SK-MEL-5 (cell line): ENCODE measurements around the gene FOXK1. TPM values are rescaled to one million over a fixed set of nuclear protein-coding genes. Genes with fewer than 3 reads are reported as not detected.
A peak's percentile ranks its signal among the peaks of the same experiment; 100 is the strongest.
"Not testable (repeated sequence)": the region's sequence is repeated elsewhere in the genome, so short reads cannot be mapped to it uniquely, and the experiment has no call there.

Experiments
- DNase-seq: peaks from one replicate; pipeline ENCODE4 v3.0.0-alpha.2; 2016; ENCODE audit warnings: low read depth, low spot score
- in situ Hi-C: cut with HindIII; loops from 2 replicates; pipeline ENCODE4 v1.10.0; 2016; ENCODE audit warnings: low sequenced_read_pairs, high pct_unique_total_duplicates, low pct_unique_long_range_greater_than_20kb
- total RNA-seq: library from RNA; depleted of rRNA; stranded (reverse); fragments of >200 nt; shearing (Covaris generic); gene quantifications from 2 replicates; pipeline ENCODE4 v1.2.3, GENCODE V29; 2014

FOXK1 gene
- total RNA-seq, 1 experiment from 2014 or later = 14.5 TPM

GRCh38 chr7:4797858-4798705 lies 116.0 kb downstream of the FOXK1 start:
- in situ Hi-C loops = no loop called here
- DNase-seq = peak; percentile 70

- in situ Hi-C loops = no loop called here
Observed at GRCh38 chr7:4798706-4799235, 116.7 kb downstream of the FOXK1 start.

DNA sequence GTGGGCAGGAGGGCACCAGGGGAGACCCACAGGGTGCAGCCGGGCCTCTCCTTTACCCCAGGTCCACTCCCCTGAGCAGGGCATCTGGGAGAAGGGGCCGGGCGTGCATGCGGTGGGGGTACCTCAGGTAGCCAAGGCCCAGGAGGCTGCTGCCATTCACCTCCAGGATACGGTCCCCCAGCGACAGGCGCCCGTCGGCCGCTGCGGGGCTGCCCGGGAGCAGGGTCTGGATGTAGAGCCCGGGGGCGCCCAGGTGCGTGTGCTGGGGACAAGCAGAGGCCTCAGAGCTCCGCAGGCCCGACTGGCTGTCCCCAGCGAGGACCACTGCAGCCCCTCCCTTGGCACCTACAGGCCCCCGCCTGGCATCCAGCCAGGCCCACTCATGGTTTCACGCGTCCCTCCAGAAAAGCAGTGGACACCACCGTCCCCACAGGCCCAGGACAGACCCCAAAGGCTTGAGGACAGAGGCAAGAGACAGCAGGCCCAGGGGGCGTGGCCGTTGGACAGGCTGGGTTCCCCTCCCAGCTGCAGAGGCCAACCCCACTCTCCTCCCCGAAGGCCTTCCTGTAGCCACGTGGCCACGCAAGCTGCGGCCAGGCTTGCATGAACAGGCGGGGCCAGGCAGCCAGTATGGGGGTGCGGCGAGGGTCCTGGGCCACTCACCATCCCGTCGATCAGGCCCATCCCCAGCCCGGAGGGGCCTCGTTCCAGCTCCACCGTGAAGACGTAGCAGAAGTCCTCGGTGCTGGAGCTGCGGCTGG lies 117.6 kb downstream of the FOXK1 start:
- in situ Hi-C loops = no loop called here

More at GRCh38 chr7:4798706-4799235, 116.7 kb downstream of the FOXK1 start:
- DNase-seq = no peak

GRCh38 chr7:4800487-4800886 lies 118.4 kb downstream of the FOXK1 start:
- DNase-seq = no peak
- in situ Hi-C loops = no loop called here

More for the DNA sequence above, 117.6 kb downstream of the FOXK1 start:
- DNase-seq = no peak

GRCh38 chr7:4800926-4801838 lies 119.1 kb downstream of the FOXK1 start:
- in situ Hi-C loops = no loop called here

DNA sequence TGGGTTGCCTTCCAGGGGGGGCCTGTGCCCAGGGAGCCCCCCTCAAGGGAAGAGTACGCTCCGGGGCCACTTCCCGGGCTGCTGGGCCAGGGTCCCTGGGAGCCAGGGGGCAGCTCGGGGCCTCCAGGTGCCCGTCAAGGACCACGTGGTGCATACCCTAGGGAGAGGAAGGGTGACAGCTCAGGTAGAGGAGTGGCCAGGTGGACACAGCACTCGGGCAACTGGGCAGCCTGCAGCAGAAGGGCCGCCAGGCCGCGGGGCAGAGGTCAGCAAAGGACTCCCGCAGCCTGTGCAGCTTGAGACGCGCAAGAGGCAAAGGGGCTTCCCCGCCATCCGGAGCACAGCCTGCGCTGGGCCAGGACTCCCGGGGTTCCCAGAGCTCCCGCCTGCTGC lies 119.7 kb downstream of the FOXK1 start:
- in situ Hi-C loops = no loop called here
- no peak for DNase-seq

More at GRCh38 chr7:4800926-4801838, 119.1 kb downstream of the FOXK1 start:
- no peak for DNase-seq

GRCh38 chr7:4802577-4802976 lies 120.5 kb downstream of the FOXK1 start:
- DNase-seq, in situ Hi-C loops: not testable (repeated sequence)

DNA sequence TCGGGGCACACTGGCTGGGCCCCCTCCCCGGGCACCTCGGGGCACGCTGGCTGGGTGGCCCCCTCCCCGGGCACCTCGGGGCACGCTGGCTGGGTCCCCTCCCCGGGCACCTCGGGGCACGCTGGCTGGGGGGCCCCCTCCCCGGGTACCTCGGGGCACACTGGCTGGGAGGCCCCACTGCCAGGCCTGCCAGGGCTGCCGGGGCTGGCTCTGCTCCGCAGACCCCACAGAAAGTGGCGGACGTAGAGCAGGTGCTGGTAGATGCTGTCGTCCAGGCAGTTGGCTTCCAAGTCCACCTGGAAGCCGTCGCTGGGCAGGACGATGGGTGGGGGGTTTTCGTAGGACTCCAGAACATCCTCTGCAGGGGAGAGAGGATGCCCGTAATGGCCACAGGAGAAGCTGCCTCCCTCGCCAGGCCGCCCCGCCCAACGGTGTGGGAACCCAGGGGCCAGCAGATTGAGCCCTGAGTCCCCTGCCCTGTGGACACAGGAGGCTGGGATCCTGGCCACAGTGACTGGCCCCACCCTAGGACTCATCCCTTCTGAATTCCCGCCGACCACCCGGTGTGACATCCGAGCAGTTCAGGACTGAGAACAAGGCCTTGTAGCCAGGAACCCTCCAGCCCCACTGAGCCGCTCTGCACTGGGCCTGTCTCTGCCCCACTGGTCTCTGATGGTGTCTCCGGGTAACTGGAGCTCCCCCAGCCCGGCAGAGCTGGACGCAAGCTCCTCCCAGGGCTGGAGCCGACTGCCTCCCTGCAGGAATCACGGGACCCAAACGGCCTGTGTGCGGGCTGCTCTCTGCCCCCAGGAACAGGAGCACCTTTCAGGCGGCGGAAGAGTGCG lies 121.5 kb downstream of the FOXK1 start:
- DNase-seq = peak; percentile 91
- in situ Hi-C loops = no loop called here

DNA sequence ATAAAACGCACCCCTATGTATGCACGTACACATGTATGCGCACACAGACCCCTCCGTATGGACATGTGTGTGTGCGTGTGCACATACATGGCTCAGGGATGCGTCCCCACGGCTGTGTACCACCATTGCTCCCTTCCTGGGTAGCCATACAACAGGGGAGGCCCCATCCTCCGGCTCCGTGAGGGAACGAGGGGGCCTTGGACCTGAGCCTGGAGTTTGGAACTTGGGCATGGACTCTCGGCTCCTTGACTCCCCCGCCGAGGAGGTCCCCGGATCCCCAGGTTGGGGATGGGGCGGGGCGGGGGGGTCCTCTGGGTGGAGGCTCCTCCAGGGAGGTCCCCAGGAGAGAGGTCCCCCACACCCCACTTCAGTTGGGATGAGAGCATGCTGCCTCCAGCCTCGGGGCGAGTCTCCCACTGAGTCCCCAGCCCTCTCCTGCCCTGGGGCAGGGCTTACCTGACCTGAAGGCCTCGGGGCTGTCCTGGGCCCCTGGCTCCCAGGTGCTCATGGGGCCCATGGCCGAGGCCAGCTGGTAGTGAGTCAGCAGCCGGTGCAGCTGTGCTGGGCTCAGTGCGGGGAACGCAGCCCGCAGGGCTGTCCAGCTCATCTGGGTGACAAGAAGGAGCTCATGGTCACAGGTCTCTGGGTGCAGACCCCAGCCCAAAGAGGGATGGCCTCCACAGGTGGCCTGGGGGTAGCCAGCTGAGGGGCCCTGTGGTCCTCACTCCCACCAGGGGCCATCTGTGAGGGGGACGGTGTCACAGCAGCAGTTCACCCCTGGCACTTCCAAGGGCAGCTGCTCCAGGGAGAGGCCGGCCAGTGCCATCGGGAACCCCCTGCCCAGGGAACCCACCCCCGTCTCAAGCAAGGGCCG lies 123.3 kb downstream of the FOXK1 start:
- in situ Hi-C loops = no loop called here

DNA sequence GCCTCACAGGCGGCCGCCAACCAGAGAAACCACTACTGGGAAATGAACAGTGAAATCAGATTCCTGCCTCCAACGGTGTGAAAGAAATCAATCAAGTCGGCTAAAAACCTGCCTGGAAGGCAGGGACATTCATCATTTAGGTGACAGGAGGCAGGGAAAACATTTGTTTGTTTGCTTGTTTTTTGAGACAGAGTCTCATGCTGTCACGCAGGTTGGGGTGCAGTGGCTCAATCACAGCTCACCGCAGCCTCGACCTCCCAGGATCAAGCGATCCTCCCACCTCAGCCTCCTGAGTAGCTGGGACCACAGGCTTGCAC lies 123.8 kb downstream of the FOXK1 start:
- DNase-seq = no peak
- in situ Hi-C loops = no loop called here

More for the DNA sequence above, 123.3 kb downstream of the FOXK1 start:
- no peak for DNase-seq

- no peak for DNase-seq
- in situ Hi-C loops = no loop called here
Observed at GRCh38 chr7:4806983-4807597, 125.0 kb downstream of the FOXK1 start.

- DNase-seq = no peak
- in situ Hi-C loops = no loop called here
Observed at GRCh38 chr7:4807598-4808016, 125.5 kb downstream of the FOXK1 start.

DNA sequence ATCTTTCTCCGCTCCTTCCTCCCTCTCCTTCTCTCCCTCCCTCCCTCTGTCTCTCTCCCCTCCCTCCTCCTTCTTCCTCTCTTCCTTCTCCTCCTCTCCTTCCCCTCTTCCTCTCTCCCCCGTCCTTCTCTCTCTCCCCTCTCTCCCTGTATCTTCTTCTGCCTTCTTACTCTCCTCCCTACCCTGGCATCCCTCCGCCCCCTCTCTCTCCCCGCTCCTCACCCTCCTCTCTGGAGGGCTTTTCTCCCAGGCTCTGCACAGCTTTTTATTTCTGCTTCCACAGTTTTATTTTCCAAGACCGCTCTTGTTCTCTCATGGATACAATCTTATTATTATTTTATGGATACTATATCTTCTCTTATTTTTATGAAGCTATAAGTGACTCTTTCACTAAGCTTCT lies 125.9 kb downstream of the FOXK1 start:
- DNase-seq = no peak
- in situ Hi-C loops = no loop called here

DNA sequence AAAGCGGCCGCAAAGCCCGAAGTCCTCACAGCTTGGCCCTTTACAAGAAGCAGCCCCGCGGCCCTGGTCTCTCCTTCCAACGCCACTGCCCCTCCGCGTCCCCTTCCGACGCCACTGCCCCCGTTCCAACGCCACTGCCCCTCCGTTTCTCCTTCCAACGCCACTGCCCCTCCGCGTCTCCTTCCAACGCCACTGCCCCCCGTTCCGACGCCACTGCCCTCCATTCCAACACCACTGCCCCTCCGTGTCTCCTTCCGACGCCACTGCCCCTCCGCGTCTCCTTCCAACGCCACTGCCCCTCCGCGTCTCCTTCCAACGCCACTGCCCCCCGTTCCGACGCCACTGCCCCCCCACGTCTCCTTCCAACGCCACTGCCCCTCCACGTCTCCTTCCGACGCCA lies 126.5 kb downstream of the FOXK1 start:
- DNase-seq = no peak
- in situ Hi-C loops = no loop called here

DNA sequence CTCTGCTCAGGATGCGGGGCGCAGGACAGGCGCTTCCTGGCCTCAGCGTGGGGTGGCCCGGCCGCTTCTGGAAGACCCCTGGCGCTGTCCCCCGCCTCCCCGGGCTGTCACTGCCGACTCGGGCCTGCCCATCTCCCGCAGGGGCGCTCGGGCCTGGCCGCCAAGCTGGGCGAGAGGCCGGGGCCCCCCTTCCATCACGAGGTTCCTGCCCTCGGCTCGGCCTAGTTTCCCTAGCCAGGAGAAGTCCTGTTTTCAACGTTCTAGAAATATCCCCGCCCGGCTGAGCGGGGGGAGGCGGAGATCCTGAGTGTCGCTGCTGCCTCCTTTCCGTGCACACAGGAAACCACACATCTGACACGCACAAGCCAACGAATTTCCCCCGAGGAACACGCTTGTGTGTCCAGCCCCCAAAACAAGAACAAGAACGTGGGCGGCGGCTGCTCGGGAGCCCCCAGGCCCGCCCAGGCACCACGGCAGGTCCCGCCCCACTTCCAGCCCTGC lies 127.0 kb downstream of the FOXK1 start:
- in situ Hi-C loops = no loop called here
- DNase-seq = no peak
